Measurements from ENCODE around the gene VPS37B. TPM values are rescaled to one million over a fixed set of nuclear protein-coding genes. Genes with fewer than 3 reads are reported as not detected.

VPS37B gene
- polyA plus RNA-seq, 1 experiment, result 18.1 TPM

DNA sequence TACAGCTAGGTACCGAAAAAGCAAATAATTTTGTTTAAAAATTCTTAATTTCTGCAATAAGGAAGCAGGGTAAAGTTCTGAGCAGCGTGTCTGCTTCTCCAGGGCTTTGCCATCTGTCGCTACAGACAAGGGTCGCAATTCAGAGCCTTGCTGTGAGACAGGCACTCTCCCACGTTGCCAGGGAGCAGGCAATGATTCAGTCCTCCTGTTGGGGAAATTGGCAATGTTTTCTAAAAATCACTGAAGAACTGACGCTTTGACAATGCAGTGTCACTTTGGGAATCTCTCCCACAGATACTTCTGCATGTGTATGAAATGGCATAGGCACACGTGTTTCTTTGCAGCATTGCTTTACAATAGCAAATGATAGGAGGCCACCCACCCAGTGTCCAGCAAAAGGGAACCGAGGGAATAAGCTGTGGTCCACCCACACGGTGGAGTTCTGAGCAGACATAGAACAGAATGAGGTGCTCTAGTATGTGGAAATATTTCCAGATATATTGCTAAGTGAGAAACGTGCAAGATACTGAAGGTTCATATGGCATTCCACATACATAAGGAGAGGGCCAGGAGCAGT, 76.6 kb downstream of the VPS37B start:
- Histone ChIP-seq H3K4me3 (ENCODE audit: low read depth, low read length) (no peak overlapping the region), H3K36me3 (ENCODE audit: control insufficient read depth, insufficient read depth, low read length) (no peaks in the 10 kb centered on the region), H3K27me3 (ENCODE audit: control insufficient read depth, insufficient read depth, low read length) (peaks cover 2% of the 10 kb centered on the region; the same call in 1 of the 2 replicates)
- ChIA-PET CTCF (no interaction called here), POLR2A (no interaction called here)
- no peak for DNase-seq (ENCODE audit: low read depth)
- TF ChIP-seq, protein P1, sequence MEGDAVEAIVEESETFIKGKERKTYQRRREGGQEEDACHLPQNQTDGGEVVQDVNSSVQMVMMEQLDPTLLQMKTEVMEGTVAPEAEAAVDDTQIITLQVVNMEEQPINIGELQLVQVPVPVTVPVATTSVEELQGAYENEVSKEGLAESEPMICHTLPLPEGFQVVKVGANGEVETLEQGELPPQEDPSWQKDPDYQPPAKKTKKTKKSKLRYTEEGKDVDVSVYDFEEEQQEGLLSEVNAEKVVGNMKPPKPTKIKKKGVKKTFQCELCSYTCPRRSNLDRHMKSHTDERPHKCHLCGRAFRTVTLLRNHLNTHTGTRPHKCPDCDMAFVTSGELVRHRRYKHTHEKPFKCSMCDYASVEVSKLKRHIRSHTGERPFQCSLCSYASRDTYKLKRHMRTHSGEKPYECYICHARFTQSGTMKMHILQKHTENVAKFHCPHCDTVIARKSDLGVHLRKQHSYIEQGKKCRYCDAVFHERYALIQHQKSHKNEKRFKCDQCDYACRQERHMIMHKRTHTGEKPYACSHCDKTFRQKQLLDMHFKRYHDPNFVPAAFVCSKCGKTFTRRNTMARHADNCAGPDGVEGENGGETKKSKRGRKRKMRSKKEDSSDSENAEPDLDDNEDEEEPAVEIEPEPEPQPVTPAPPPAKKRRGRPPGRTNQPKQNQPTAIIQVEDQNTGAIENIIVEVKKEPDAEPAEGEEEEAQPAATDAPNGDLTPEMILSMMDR (IDR thresholded peaks at IDR 0.05; ENCODE audit: insufficient read depth, low read depth, low read length), result no peak

Other genes with a start within 250 kb of the VPS37B start
- gene HCAR2, start 192.8 kb downstream of the VPS37B start, polyA plus RNA-seq (2011; rRNA removed), result not detected in 2 replicates
- gene HCAR3, start 179.3 kb downstream of the VPS37B start, polyA plus RNA-seq (2011; rRNA removed), result not detected in 2 replicates
- gene HCAR1, start 165.3 kb downstream of the VPS37B start, polyA plus RNA-seq (2011; rRNA removed), result not detected in 2 replicates
- 16.1 and 33.3 TPM in 2 replicates for gene DENR, start 143.3 kb downstream of the VPS37B start, polyA plus RNA-seq (2011; rRNA removed)
- gene CCDC62, start 121.6 kb downstream of the VPS37B start, polyA plus RNA-seq (2011; rRNA removed), result 0.09 and 0.15 TPM in 2 replicates
- gene HIP1R, start 60.7 kb downstream of the VPS37B start, polyA plus RNA-seq (2011; rRNA removed), result 5.7 and 12.8 TPM in 2 replicates
- gene ABCB9, start 70.3 kb upstream of the VPS37B start, polyA plus RNA-seq (2011; rRNA removed), result 3.9 and 6.1 TPM in 2 replicates
- gene OGFOD2, start 79.1 kb upstream of the VPS37B start, polyA plus RNA-seq (2011; rRNA removed), result 7.4 and 10.8 TPM in 2 replicates
- 166 and 190 TPM in 2 replicates for gene ARL6IP4, start 84.6 kb upstream of the VPS37B start, polyA plus RNA-seq (2011; rRNA removed)